ENCODE measurements around the gene VSIG10.
"Not testable (repeated sequence)": the region's sequence is repeated elsewhere in the genome, so short reads cannot be mapped to it uniquely, and the experiment has no call there.

VSIG10 gene

DNA sequence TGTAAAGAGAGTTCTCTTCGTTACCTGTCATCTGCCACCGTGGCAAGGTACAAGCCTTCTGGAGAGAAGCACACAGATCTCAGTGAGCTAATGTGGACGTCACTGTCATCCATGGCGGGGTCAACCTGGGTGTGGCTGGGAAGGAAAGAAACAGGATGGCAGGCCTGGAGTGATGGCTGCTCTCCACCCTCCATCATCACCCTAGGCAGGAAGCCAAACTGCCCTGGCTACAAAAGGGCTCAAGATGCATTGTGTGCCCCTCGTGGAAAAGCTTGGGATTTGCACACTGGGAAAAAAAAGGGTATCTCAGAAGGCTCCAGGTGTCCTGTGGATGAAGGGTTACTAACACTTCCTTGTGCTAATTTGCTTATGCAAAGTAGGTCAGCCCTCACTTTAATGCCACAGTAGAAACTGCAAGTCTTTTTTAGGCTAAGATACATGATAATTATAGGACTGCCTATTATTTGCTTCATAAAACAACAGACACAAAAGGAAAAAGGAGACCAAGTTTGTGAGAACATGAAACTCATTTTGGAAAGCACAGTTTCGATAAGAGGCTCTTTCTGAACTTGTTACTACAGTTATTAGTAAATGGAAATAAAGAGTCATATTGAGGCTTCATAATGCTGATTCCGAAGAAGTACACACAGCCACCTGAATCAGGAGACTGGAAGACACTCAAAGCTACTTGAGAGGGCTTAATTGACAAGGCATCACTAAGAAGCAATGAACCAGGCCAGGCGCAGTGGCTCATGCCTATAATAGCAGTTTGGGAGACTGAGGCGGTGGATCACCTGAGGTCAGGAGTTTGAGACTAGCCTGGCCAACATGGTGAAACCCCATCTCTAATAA is 68.4 kb downstream of the VSIG10 start:
- DNase-seq (ENCODE audit: low spot score): peak; percentile 26

DNA sequence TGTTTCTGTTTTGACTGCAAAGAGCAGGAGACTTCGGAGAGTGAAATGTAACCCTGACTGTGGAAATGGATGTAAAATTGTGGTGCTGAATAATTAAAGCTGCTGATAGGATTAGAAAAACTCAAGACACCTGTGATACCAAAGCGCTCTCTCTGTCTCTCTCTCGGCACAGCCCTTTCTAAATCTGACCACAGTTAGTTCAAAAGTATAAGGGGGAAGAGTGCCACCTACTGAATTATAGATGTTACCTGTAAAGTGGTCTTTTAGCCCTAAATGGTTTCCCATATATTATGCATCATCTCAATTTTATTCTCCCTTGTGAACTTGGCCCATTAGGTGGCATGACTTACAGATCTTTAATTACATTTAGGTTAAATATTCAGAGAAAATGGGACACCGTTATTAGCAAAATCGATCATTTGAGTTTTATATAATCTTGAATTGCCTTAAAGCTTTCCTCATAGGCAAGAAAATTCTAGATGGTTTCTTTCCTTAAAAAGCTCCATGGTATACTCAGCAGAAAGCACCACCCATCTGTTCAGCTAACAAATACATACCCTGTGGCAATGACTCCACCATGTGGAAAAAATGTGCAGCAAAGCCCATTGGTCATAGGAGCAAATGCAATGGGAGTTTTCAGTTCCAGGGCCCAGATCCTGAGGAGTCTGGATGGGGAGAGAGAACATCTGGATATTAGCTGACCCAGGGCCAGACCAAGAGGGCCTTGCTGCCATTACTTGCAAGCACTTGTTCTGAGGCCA is 69.2 kb downstream of the VSIG10 start:
- DNase-seq (ENCODE audit: low spot score) (peak; percentile 22), FAIRE-seq (no peak)

More for the DNA sequence above, 68.4 kb downstream of the VSIG10 start:
- FAIRE-seq: no peak

GRCh38 chr12:118033902-118034301 is 69.9 kb downstream of the VSIG10 start:
- no peak for DNase-seq (ENCODE audit: low spot score)
- FAIRE-seq: no peak

DNA sequence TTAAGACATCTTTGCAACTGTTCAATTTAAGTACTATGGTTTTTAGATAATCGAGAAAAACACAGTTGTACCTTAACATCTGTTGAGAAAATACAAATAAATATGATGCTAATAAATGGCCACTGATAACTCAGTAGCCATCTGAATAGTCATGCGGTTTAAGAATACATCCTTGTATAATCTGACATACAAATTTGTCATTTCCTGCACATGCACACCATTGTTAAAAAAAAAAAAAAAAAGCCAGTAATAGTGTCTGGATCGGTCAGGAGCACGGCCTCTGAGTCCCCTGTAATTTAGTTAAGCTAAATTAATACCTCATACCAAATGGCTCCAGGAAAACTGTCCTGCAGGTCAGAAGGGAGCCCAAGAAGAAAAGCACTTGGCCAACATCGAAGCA is 70.5 kb downstream of the VSIG10 start:
- DNase-seq (ENCODE audit: low spot score): no peak
- no peak for FAIRE-seq

- DNase-seq (ENCODE audit: low spot score): no peak
- FAIRE-seq: no peak
These were observed 71.6 kb downstream of the VSIG10 start for GRCh38 chr12:118032188-118032587.

DNA sequence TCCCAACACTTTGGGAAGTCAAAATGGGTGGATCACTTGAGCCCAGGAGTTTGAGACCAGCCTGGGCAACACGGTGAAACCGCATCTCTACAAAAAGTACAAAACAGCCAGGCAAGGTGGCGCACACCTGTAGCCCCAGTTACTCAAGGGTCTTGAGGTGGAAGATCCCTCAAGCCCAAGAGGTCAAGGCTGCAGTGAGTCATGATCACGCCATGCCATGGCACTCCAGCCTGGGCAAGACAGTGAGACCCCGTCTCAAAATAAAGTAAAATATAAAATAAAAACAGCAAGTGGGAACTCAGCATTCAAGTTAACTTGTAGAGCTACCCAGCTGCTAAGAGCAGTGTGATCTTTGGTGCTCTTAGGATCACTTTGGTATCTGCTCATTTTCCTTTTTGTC is 74.6 kb downstream of the VSIG10 start:
- no peak for FAIRE-seq
- no peak for DNase-seq (ENCODE audit: low spot score)

DNA sequence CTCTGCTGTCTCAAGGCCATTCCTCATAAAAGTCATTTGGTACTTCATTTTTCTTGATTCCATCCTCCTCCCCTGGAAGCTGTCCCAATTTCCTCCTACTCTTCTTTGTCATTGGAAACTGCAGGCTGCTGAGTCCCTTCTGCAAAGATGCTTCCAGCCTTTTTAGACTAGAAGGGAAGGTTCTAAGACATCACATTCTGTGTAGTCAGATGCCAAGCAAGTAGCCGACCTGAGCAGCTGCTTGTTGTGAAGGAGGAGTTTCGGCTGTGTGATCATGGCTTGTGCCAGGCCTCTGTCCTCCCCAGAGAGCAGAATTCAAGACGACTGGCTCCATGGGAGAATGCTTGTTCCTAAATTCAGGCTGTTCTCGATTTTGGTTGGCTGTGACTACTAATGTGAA is 78.6 kb downstream of the VSIG10 start:
- no peak for FAIRE-seq

DNA sequence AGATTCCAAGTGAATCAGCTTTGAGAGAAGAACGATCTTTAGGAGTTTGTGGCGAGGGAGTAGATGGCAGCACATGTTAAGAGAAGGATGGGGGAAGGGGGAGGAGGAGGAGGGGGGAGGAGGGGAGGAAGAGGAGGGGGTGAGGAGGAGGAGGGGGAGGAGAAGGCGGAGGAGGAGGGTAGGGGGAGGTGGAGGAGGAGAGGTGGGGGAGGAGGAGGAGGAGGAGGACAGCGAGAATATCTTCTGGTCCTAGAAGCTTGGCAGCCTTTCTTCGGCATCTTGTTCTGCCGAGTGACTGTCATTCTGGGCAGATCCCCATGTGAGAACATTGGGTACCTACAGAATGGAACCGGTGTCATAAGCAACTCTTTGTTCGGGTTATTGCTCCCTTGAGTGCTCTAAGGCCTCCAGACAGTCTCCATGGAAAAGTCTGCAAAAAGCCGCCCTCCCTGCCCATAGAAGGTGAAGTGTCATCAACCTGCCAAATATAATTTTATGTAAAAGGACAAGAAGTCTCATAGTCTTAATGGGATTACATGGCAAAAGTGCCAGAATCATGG is 80.4 kb downstream of the VSIG10 start:
- FAIRE-seq: no peak

More for the DNA sequence above, 78.6 kb downstream of the VSIG10 start:
- DNase-seq (ENCODE audit: low spot score): no peak

DNA sequence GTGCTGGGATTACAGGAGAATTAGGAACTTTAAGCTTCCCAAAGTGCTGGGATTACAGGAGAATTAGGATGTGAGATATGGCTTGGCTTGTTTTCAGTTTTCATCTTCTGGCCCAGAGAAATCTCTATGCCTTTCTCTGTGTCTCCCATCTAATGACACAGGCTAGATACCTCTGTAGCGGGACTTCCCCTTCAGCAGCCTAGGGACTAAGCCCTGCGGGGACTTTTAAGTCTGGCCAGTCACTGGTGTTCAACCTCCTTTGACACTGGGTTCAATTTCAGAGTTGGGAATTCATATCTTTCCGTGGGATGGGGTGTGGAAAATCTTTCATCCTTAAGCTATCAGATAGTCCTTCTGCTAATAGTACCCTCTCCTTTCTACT is 81.1 kb downstream of the VSIG10 start:
- FAIRE-seq (no peak), DNase-seq (ENCODE audit: low spot score) (no peak)

More for the DNA sequence above, 80.4 kb downstream of the VSIG10 start:
- no peak for DNase-seq (ENCODE audit: low spot score)

- FAIRE-seq; DNase-seq (ENCODE audit: low spot score): not testable (repeated sequence)
These were observed 81.6 kb downstream of the VSIG10 start for GRCh38 chr12:118022097-118022727.

GRCh38 chr12:118020036-118020435 is 83.8 kb downstream of the VSIG10 start:
- DNase-seq (ENCODE audit: low spot score) (no peak), FAIRE-seq (no peak)

DNA sequence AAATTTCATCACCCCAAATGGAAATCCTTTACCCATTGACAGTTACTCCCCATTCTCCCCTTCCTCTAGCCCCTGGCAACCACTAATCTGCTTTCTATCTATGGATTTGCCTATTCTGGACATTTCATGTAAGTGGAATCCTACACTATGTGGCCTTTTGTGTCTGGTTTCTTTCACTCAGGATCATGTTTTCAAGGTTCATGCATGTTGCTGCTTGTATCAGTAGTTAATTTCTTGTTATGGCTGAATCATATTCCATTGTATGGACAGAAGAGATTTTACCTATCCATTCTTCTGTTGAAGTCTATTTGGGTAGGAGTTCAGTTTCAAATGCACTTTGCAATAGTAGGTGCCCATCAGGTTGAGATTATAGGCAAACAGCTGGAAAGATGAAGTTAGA is 85.9 kb downstream of the VSIG10 start:
- FAIRE-seq: no peak
- DNase-seq (ENCODE audit: low spot score): no peak

DNA sequence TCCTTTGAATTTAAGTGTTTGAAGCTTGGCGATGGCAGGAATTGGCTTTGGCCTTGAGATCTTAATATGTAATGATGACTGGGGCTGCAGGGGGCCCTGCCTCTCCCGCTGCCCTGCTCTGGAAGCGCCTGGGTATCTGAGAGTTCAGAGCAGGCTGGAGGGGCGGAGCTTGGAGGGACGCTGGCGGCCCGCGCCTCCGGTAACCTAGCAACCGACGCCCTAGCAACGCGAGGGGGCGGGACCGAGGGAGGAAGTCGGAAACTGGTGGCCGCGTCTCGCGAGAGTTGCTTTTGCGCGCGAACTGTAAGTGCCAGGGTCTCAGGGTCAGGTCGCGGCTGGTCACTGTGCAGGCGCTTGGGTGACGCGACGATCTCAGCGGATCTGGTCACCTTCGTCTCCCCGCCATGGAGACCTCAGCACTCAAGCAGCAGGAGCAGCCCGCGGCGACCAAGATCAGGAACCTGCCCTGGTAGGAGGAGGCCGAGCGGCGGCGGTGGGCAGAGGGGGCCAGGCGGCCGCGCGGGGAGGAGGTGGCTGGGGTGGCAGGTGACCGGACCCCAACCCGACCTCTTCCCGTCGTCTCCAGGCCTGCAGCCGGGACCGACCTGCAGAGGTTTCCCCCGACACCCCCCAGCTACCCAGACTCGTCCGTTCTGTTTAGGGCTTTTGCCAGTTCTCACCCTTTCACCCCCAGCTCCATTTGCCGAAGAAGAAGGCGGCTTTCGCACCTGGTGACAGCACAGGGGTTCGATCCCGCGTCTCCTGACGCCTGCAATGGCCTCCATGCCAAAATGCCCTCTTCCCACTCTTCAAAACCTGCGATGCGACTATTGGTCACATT is 87.2 kb downstream of the VSIG10 start, which contains the start of gene RFC5:
RFC5 (plus strand) TSS at position 280 of the 841 bp plus-strand sequence; CDS start at position 405, 125 bp downstream.
- peak; percentile 5 for FAIRE-seq
- peak; percentile 99 for DNase-seq (ENCODE audit: low spot score)

GRCh38 chr12:118015944-118016343 is 87.9 kb downstream of the VSIG10 start:
- DNase-seq (ENCODE audit: low spot score) (no peak), FAIRE-seq (no peak)

DNA sequence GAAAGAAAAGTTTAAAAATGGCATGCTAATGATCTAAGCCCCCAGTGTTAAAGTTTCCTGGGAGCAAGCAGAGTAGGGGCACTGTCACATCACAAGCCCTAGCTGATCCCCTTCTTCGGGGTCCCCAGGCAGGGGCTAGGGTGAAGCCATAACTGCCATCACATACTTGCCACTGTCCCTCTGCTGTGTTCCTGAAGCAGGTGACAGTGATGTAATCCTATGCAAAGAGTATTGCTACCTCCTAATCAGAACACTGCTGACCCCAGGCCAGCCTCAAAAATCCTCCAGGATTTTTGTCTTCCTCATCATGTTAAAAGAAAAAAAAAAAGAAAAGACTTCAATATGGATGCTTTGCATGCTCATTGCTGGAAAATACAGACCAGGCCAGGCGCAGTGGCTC is 88.5 kb downstream of the VSIG10 start:
- no peak for DNase-seq (ENCODE audit: low spot score)
- no peak for FAIRE-seq
